H1 (cell line): ENCODE measurements around the gene ZNF440. TPM values are rescaled to one million over a fixed set of nuclear protein-coding genes. Genes with fewer than 3 reads are reported as not detected.

Experiments used
- CTCF ChIA-PET: fragments of 300-600 bp; sonication (Branson Sonifier 250); formaldehyde crosslinking; loops from one replicate; lab custom pipeline; 2021; ENCODE audit not compliant: partially characterized antibody; lab: Charles Lee
- POLR2A ChIA-PET: fragments of 300-600 bp; sonication (Branson Sonifier 250); formaldehyde crosslinking; loops from one replicate; lab custom pipeline; 2021; ENCODE audit warnings: inconsistent platforms; ENCODE audit not compliant: partially characterized antibody; lab: Charles Lee
- DNase-seq, 2 experiments: peaks; one replicate each; pipeline versions ENCODE4 v3.0.0 to v3.0.0-alpha.2; 2010 to 2022; ENCODE audit warnings: low spot score in 2 of 2, low read depth in 1 of 2, mixed read lengths in 1 of 2
- FAIRE-seq: peaks from 2 replicates; lab custom pipeline; 2011; peaks lifted over from hg19 to GRCh38; lab: Jason Lieb, UNC
- H2AFZ ChIP-seq: 2 replicates; pipeline ENCODE4 v1.8.1; 2012; ENCODE audit warnings: low read length, inconsistent platforms
- H2AK5ac ChIP-seq: 2 replicates; pipeline ENCODE4 v1.6.1; 2013; ENCODE audit warnings: low read depth, low read length
- H2BK120ac ChIP-seq: replicated peaks from 2 replicates; pipeline ENCODE3; 2013; ENCODE audit warnings: low read depth, low read length, inconsistent platforms
- H2BK12ac ChIP-seq: 2 replicates; pipeline ENCODE4 v1.6.1; 2013; ENCODE audit warnings: low read depth, low read length
- H2BK15ac ChIP-seq: 2 replicates; pipeline ENCODE4 v1.6.1; 2013; ENCODE audit warnings: low read length
- H2BK20ac ChIP-seq: 2 replicates; pipeline ENCODE4 v1.6.1; 2013; ENCODE audit warnings: low read length
- H2BK5ac ChIP-seq: 2 replicates; pipeline ENCODE4 v1.6.1; 2013; ENCODE audit warnings: low read depth, low read length
- H3K14ac ChIP-seq: 2 replicates; pipeline ENCODE4 v1.6.1; 2013; ENCODE audit warnings: inconsistent platforms; ENCODE audit not compliant: insufficient read length
- H3K18ac ChIP-seq: 2 replicates; pipeline ENCODE4 v1.6.1; 2013; ENCODE audit warnings: low read length; ENCODE audit errors: extremely low read depth
- H3K23ac ChIP-seq: 2 replicates; pipeline ENCODE4 v1.6.1; 2013; ENCODE audit warnings: inconsistent platforms; ENCODE audit not compliant: insufficient read length
- H3K23me2 ChIP-seq: 2 replicates; pipeline ENCODE4 v1.6.1; 2013; ENCODE audit warnings: low read depth, low read length
- H3K27ac ChIP-seq: 2 replicates; pipeline ENCODE4 v1.6.1; 2011; ENCODE audit warnings: low read depth, low read length, inconsistent platforms
- H3K27me3 ChIP-seq, 4 experiments: replicated peaks in 1 of 4; 1 replicate in 1 of 4; 2 replicates in 3 of 4; pipeline versions ENCODE4 v1.6.1 to v1.8.1; 2011 to 2013; ENCODE audit warnings: low read length in 3 of 4, mild to moderate bottlenecking in 3 of 4, inconsistent platforms in 2 of 4, mixed read lengths in 2 of 4, moderate library complexity in 1 of 4; ENCODE audit not compliant: control insufficient read depth in 3 of 4, insufficient read depth in 3 of 4; ENCODE audit errors: extremely low read depth in 1 of 4
- H3K36me3 ChIP-seq, 4 experiments: 2 replicates each; pipeline versions ENCODE4 v1.6.1 to v1.8.1; 2011 to 2013; ENCODE audit warnings: mild to moderate bottlenecking in 4 of 4, low read length in 3 of 4, moderate library complexity in 2 of 4, control low read depth in 1 of 4, inconsistent platforms in 1 of 4; ENCODE audit not compliant: insufficient read depth in 4 of 4, control insufficient read depth in 2 of 4
- H3K4ac ChIP-seq: replicated peaks from 2 replicates; pipeline ENCODE3; 2013; ENCODE audit warnings: low read length, low read depth, mixed read lengths, inconsistent platforms; ENCODE audit not compliant: insufficient read length
- H3K4me1 ChIP-seq, 4 experiments: replicated peaks in 1 of 4; 1 replicate in 1 of 4; 2 replicates in 3 of 4; pipeline versions ENCODE4 v1.6.1 to v1.8.1; 2011 to 2013; ENCODE audit warnings: low read length in 3 of 4, inconsistent platforms in 2 of 4, mixed read lengths in 1 of 4; ENCODE audit not compliant: insufficient read depth in 4 of 4, control insufficient read depth in 3 of 4
- H3K4me2 ChIP-seq, 2 experiments: 2 replicates each; pipeline versions ENCODE4 v1.6.1 to v1.8.1; 2011 to 2013; ENCODE audit warnings: low read depth in 2 of 2, low read length in 2 of 2, control low read depth in 1 of 2, inconsistent platforms in 1 of 2, mild to moderate bottlenecking in 1 of 2; ENCODE audit not compliant: insufficient read depth in 1 of 2
- H3K4me3 ChIP-seq, 4 experiments: fragments of 200-600, 300-600 bp in 1 of 4; sonication (generic), shearing (Covaris generic), sonication (Bioruptor Twin) in 1 of 4; 2 replicates each; pipeline versions ENCODE4 v1.5.1 to v1.8.1; 2011 to 2016; ENCODE audit warnings: low read length in 4 of 4, low read depth in 3 of 4, control low read depth in 2 of 4, inconsistent platforms in 2 of 4, mild to moderate bottlenecking in 2 of 4, mixed read lengths in 1 of 4, moderate library complexity in 1 of 4; ENCODE audit not compliant: insufficient read depth in 2 of 4; ENCODE audit errors: extremely low read depth in 1 of 4
- H3K56ac ChIP-seq: replicated peaks from 2 replicates; pipeline ENCODE3; 2013; ENCODE audit warnings: low read depth, mild to moderate bottlenecking, mixed read lengths, low read length, inconsistent platforms; ENCODE audit not compliant: insufficient read length
- H3K79me1 ChIP-seq: 2 replicates; pipeline ENCODE4 v1.6.1; 2013; ENCODE audit warnings: low read depth, low read length, control low read depth
- H3K79me2 ChIP-seq, 2 experiments: 2 replicates each; pipeline versions ENCODE4 v1.6.1 to v1.8.1; 2012 to 2013; ENCODE audit warnings: low read length in 2 of 2, mild to moderate bottlenecking in 2 of 2, inconsistent platforms in 1 of 2; ENCODE audit not compliant: insufficient read depth in 2 of 2, control insufficient read depth in 1 of 2
- H3K9ac ChIP-seq, 4 experiments: replicated peaks in 1 of 4; 1 replicate in 1 of 4; 2 replicates in 3 of 4; pipeline versions ENCODE4 v1.6.1 to v1.8.1; 2011 to 2013; ENCODE audit warnings: low read depth in 3 of 4, low read length in 3 of 4, control low read depth in 2 of 4, mild to moderate bottlenecking in 2 of 4, moderate library complexity in 2 of 4, inconsistent platforms in 1 of 4; ENCODE audit errors: extremely low read depth in 1 of 4
- H3K9me3 ChIP-seq, 2 experiments: 2 replicates each; pipeline versions ENCODE4 v1.6.1 to v1.8.1; 2012 to 2013; ENCODE audit warnings: mild to moderate bottlenecking in 2 of 2, moderate library complexity in 2 of 2, control low read depth in 1 of 2, inconsistent platforms in 1 of 2, low read depth in 1 of 2, low read length in 1 of 2, mixed read lengths in 1 of 2; ENCODE audit not compliant: insufficient read depth in 2 of 2
- H4K20me1 ChIP-seq, 2 experiments: replicated peaks in 1 of 2; 2 replicates each; pipeline versions ENCODE3 to v1.8.1; 2011 to 2013; ENCODE audit warnings: inconsistent platforms in 2 of 2, low read length in 2 of 2, mild to moderate bottlenecking in 1 of 2; ENCODE audit not compliant: insufficient read depth in 2 of 2, control insufficient read depth in 1 of 2
- H4K5ac ChIP-seq: 2 replicates; pipeline ENCODE4 v1.6.1; 2013; ENCODE audit warnings: low read length, low read depth, mixed read lengths, inconsistent platforms; ENCODE audit not compliant: insufficient read length
- H4K8ac ChIP-seq: 2 replicates; pipeline ENCODE4 v1.8.0; 2013; ENCODE audit warnings: mild to moderate bottlenecking, moderate library complexity, low read length, inconsistent platforms; ENCODE audit not compliant: insufficient read depth; ENCODE audit errors: extremely low read depth
- H4K91ac ChIP-seq: replicated peaks from 2 replicates; pipeline ENCODE3; 2013; ENCODE audit warnings: low read length, mixed read lengths, inconsistent platforms; ENCODE audit not compliant: insufficient read length
- ASH2L ChIP-seq: fragments of 200-600, 300-600 bp; sonication (generic); IDR thresholded peaks from one replicate; pipeline ENCODE4 v1.7.1; 2017; ENCODE audit warnings: low read length
- BCL11A ChIP-seq, 2 experiments: IDR thresholded peaks; one replicate each; pipeline ENCODE4 v1.6.1; 2011; ENCODE audit warnings: low read depth in 2 of 2, low read length in 2 of 2, mild to moderate bottlenecking in 2 of 2
- KDM4A ChIP-seq: IDR thresholded peaks from one replicate; pipeline ENCODE4 v1.7.1; 2012; ENCODE audit warnings: low read depth, mild to moderate bottlenecking, moderate library complexity, low read length, inconsistent platforms; ENCODE audit not compliant: severe bottlenecking
- PHF8 ChIP-seq: fragments of 200-600 bp; sonication (generic); conservative IDR thresholded peaks from 2 replicates; pipeline ENCODE4 v1.7.1; 2012; ENCODE audit warnings: low read depth, mild to moderate bottlenecking, inconsistent platforms, low read length, moderate library complexity
- POLR2A ChIP-seq, 2 experiments: IDR thresholded peaks; 1 replicate in 1 of 2; 2 replicates in 1 of 2; pipeline ENCODE4 v1.6.1; 2011; ENCODE audit warnings: low read depth in 2 of 2, low read length in 2 of 2, mild to moderate bottlenecking in 2 of 2; ENCODE audit errors: control extremely low read depth in 1 of 2
- RAD21 ChIP-seq, 2 experiments: IDR thresholded peaks in 1 of 2; conservative IDR thresholded peaks in 1 of 2; 2 replicates each; pipeline ENCODE4 v1.6.1; 2011; ENCODE audit warnings: low read depth in 2 of 2, low read length in 2 of 2, improper control_type of control experiment in 1 of 2, inconsistent platforms in 1 of 2, mild to moderate bottlenecking in 1 of 2, moderate library complexity in 1 of 2
- RFX5 ChIP-seq: IDR thresholded peaks from 2 replicates; pipeline ENCODE4 v1.6.1; 2011; ENCODE audit warnings: low read depth, low read length, improper control_type of control experiment, borderline replicate concordance
- SIN3A ChIP-seq, 2 experiments: IDR thresholded peaks in 1 of 2; conservative IDR thresholded peaks in 1 of 2; 2 replicates each; pipeline ENCODE4 v1.6.1; 2011 to 2012; ENCODE audit warnings: low read length in 2 of 2, improper control_type of control experiment in 1 of 2, low read depth in 1 of 2, mild to moderate bottlenecking in 1 of 2
- SP1 ChIP-seq: IDR thresholded peaks from 2 replicates; pipeline ENCODE4 v1.6.1; 2011; ENCODE audit warnings: low read depth, low read length
- SP2 ChIP-seq: IDR thresholded peaks from 2 replicates; pipeline ENCODE4 v1.6.1; 2012; ENCODE audit warnings: mild to moderate bottlenecking, low read length, inconsistent platforms
- WGBS, 2 experiments: shearing (Covaris generic) in 1 of 2; methylation state at CpG; one replicate each; pipeline versions ENCODE4 v1.1.6 to v1.1.7; 2013 to 2015; ENCODE audit warnings: low lambda C conversion rate in 2 of 2, mixed read lengths in 2 of 2, inconsistent platforms in 1 of 2, low coverage in 1 of 2, missing lambda C conversion rate in 1 of 2; ENCODE audit not compliant: insufficient replicate concordance in 2 of 2, insufficient coverage in 1 of 2, insufficient read length in 1 of 2; ENCODE audit errors: extremely low coverage in 1 of 2, missing lambda C conversion rate in 1 of 2; 5-methylcytosine and 5-hydroxymethylcytosine counted together
- polyA plus RNA-seq, 7 experiments: library from polyadenylated mRNA; depleted of rRNA in 3 of 7; stranded (reverse) in 5 of 7; unstranded in 2 of 7; fragments of >200 nt in 5 of 7; fragments of 200-250 nt in 2 of 7; gene quantifications; 1 replicate in 5 of 7; 2 replicates in 1 of 7; 4 replicates in 1 of 7; pipeline versions ENCODE4 v1.2.1 to v1.2.3, GENCODE V29; 2011 to 2013; ENCODE audit warnings: missing spikeins in 2 of 7, mixed read lengths in 2 of 7
- total RNA-seq: library from RNA; stranded (reverse); fragmentation: NEBNext Ultra II Directional; extraction: Animal tissue kit (Norgen Biotek cat#: 25700); gene quantifications from 2 replicates; pipeline ENCODE4 v1.2.1, GENCODE V29; 2021

ZNF440 gene
- total and polyA plus RNA-seq, 2 of the 8 experiments (the other 6 are each of a cell fraction or from before 2014, with no cell fraction given): 0.77 to 6.5 TPM

GRCh38 chr19:11769995-11770394, 44.1 kb upstream of the ZNF440 start:
- no peaks in the 10 kb centered on the region for H3K4me1 ChIP-seq
- H3K4me3 ChIP-seq: no peak overlapping the region
- no peak overlapping the region for H4K8ac ChIP-seq
- peaks cover 3 to 20% (median 15%) of the 10 kb centered on the region in 4 experiments for H3K27me3 ChIP-seq
- H4K5ac ChIP-seq: no peak overlapping the region
- H3K36me3 ChIP-seq: no peaks in the 10 kb centered on the region
- H2BK20ac ChIP-seq: no peak overlapping the region
- no peak overlapping the region for H2BK15ac ChIP-seq
- no peak overlapping the region for H3K4ac ChIP-seq
- DNase-seq (no peak), FAIRE-seq (no peak)
- H2BK120ac ChIP-seq: no peak overlapping the region
- H3K9ac ChIP-seq: no peak overlapping the region
- H4K91ac ChIP-seq: no peak overlapping the region
- TF ChIP-seq RAD21 (IDR thresholded peaks at IDR 0.05 in 1 of 2, conservative IDR thresholded peaks at IDR 0.05 in 1 of 2; ENCODE audit: low read depth in 2 of 2, low read length in 2 of 2) (no peak), SP2 (no peak), KDM4A (no peak), ASH2L (no peak), BCL11A (IDR thresholded peaks at IDR 0.05; ENCODE audit: low read depth in 2 of 2, low read length in 2 of 2) (no peak), RFX5 (no peak), PHF8 (no peak), POLR2A (IDR thresholded peaks at IDR 0.05; ENCODE audit: control extremely low read depth in 1 of 2, low read depth in 2 of 2, low read length in 2 of 2) (no peak), SIN3A (conservative IDR thresholded peaks at IDR 0.05 in 1 of 2, IDR thresholded peaks at IDR 0.05 in 1 of 2; ENCODE audit: low read depth in 1 of 2, low read length in 2 of 2) (no peak), SP1 (no peak)
- H3K79me1 ChIP-seq: no peaks in the 10 kb centered on the region
- H3K18ac ChIP-seq: no peak overlapping the region
- no peak overlapping the region for H2BK5ac ChIP-seq
- no peaks in the 10 kb centered on the region for H4K20me1 ChIP-seq
- ChIA-PET POLR2A (no interaction called here), CTCF (no interaction called here)
- H3K4me2 ChIP-seq: no peak overlapping the region
- no peak overlapping the region for H2AFZ ChIP-seq
- no peaks in the 10 kb centered on the region for H3K79me2 ChIP-seq
- H3K56ac ChIP-seq: no peak overlapping the region
- H3K9me3 ChIP-seq: peaks cover 7 to 18% of the 10 kb centered on the region in 2 experiments; a peak in 3 of 4 replicates
- no peak overlapping the region for H2AK5ac ChIP-seq
- no peaks in the 10 kb centered on the region for H3K23me2 ChIP-seq
- no peak overlapping the region for H3K14ac ChIP-seq
- no peak overlapping the region for H3K27ac ChIP-seq
- H3K23ac ChIP-seq: no peak overlapping the region
- H2BK12ac ChIP-seq: no peak overlapping the region
- 90% methylated on average over 4 of the region's 4 CpGs; no CpG with 5 or more reads in 1 of the 2 experiments for WGBS, 2 experiments
